OCI-LY7 (cell line): ENCODE measurements around the gene UMAD1. TPM values are rescaled to one million over a fixed set of nuclear protein-coding genes. Genes with fewer than 3 reads are reported as not detected.

ENCODE experiments used
- BruUV-seq: library from RNA; stranded (reverse); fragments of 400-500 nt; replicated peaks from 2 replicates; lab custom pipeline; 2021; lab: Mats Ljungman, UMichigan
- CTCF ChIA-PET: fragments of 300-600 bp; sonication (Branson Sonifier 250); formaldehyde crosslinking; loops from one replicate; lab custom pipeline; 2022; ENCODE audit warnings: antibody characterized with exemption; ENCODE audit not compliant: unreplicated experiment; lab: Charles Lee
- POLR2A ChIA-PET: fragments of 300-600 bp; sonication (Branson Sonifier 250); formaldehyde crosslinking; loops from one replicate; lab custom pipeline; 2022; ENCODE audit warnings: antibody characterized with exemption; lab: Charles Lee
- DNase-seq: peaks from one replicate; pipeline ENCODE4 v3.0.0-alpha.2; 2015; ENCODE audit warnings: low spot score
- H2AFZ ChIP-seq: fragments of 200-600 bp; sonication (generic), shearing (Covaris generic); 2 replicates; pipeline ENCODE4 v1.6.1; 2014; ENCODE audit warnings: mild to moderate bottlenecking, antibody characterized with exemption, low read length, moderate library complexity
- H3K27ac ChIP-seq: fragments of 200-600 bp; sonication (generic); 2 replicates; pipeline ENCODE4 v1.5.1; 2014; ENCODE audit warnings: mixed run types, low read depth, mild to moderate bottlenecking, moderate library complexity, low read length, inconsistent platforms; ENCODE audit not compliant: poor library complexity, severe bottlenecking
- H3K36me3 ChIP-seq: fragments of 200-600 bp; sonication (generic); 2 replicates; pipeline ENCODE4 v1.6.1; 2014; ENCODE audit warnings: mild to moderate bottlenecking, antibody characterized with exemption, low read length, moderate library complexity, mixed read lengths; ENCODE audit not compliant: insufficient read depth
- H3K4me1 ChIP-seq: fragments of 200-600 bp; sonication (generic); 2 replicates; pipeline ENCODE4 v1.5.1; 2014; ENCODE audit warnings: mild to moderate bottlenecking, low read length; ENCODE audit not compliant: insufficient read depth, poor library complexity, severe bottlenecking
- H3K4me2 ChIP-seq: fragments of 200-600 bp; sonication (generic); 2 replicates; pipeline ENCODE4 v1.6.1; 2014; ENCODE audit warnings: mild to moderate bottlenecking, low read length
- H3K4me3 ChIP-seq: fragments of 200-600 bp; sonication (generic); 2 replicates; pipeline ENCODE4 v1.5.1; 2014; ENCODE audit warnings: mild to moderate bottlenecking, low read depth, low read length; ENCODE audit not compliant: poor library complexity, severe bottlenecking
- H3K79me2 ChIP-seq: fragments of 200-600 bp; sonication (generic); 2 replicates; pipeline ENCODE4 v1.6.1; 2016; ENCODE audit warnings: low read depth, mild to moderate bottlenecking, low read length, moderate library complexity, mixed read lengths; ENCODE audit not compliant: insufficient read depth
- H3K9me2 ChIP-seq: fragments of 200-600 bp; sonication (generic); 2 replicates; pipeline ENCODE4 v1.6.1; 2016; ENCODE audit warnings: mild to moderate bottlenecking, low read length, mixed read lengths; ENCODE audit not compliant: insufficient read depth
- H3K9me3 ChIP-seq: fragments of 200-600 bp; sonication (generic); 2 replicates; pipeline ENCODE4 v1.6.1; 2014; ENCODE audit warnings: mild to moderate bottlenecking, mixed run types, low read length, mixed read lengths
- H4K20me1 ChIP-seq: fragments of 200-600 bp; sonication (generic); 2 replicates; pipeline ENCODE4 v1.6.1; 2014; ENCODE audit warnings: mild to moderate bottlenecking, antibody characterized with exemption, low read length, moderate library complexity, mixed read lengths; ENCODE audit not compliant: insufficient read depth
- CTCF ChIP-seq: fragments of 200-600 bp; sonication (generic); conservative IDR thresholded peaks from 2 replicates; pipeline ENCODE4 v1.5.1; 2014; ENCODE audit warnings: mild to moderate bottlenecking, antibody characterized with exemption, low read length, moderate library complexity, mixed read lengths
- EZH2phosphoT487 ChIP-seq: fragments of 200-600 bp; sonication (generic); IDR thresholded peaks from 2 replicates; pipeline ENCODE4 v1.6.1; 2018; ENCODE audit warnings: low read depth, borderline replicate concordance, mild to moderate bottlenecking, mixed run types, antibody characterized with exemption, low read length, moderate library complexity, mixed read lengths
- intact Hi-C: fragments of 100-400 bp; cut with micrococcal nuclease; formaldehyde crosslinking; loops from one replicate; pipeline ENCODE4 v1.10.0; 2022; ENCODE audit not compliant: unreplicated experiment
- total RNA-seq, 2 experiments: library from RNA; depleted of rRNA in 1 of 2; stranded (reverse); fragments of >200 nt in 1 of 2; shearing (Covaris generic) in 1 of 2; gene quantifications; 2 replicates each; pipeline ENCODE4 v1.2.3, GENCODE V29; 2014 to 2022

Gene UMAD1
- total RNA-seq, 2 experiments from 2014 or later: 8.7 to 15.2 TPM

GRCh38 chr7:7772397-7772821 is 131.9 kb downstream of the UMAD1 start:
- H3K9me2 ChIP-seq: no peaks in the 10 kb centered on the region
- H3K4me3 ChIP-seq: peak overlapping the region; percentile 56
- H3K4me2 ChIP-seq: peak overlapping the region; percentile 77
- intact Hi-C loops: loop anchor here (5.0 kb wide), 2 partner anchors 150 to 200 kb away; no protein-coding TSS in a partner anchor
- no TSS peak for BruUV-seq
- H4K20me1 ChIP-seq: no peaks in the 10 kb centered on the region
- H3K27ac ChIP-seq: peak overlapping the region; percentile 35
- peaks cover 29% of the 10 kb centered on the region for H3K4me1 ChIP-seq
- CTCF ChIA-PET: no interaction called here
- DNase-seq: peak; percentile 50
- TF ChIP-seq EZH2phosphoT487: no peak
- TF ChIP-seq CTCF: no peak
- no peaks in the 10 kb centered on the region for H3K36me3 ChIP-seq
- H2AFZ ChIP-seq: peak overlapping the region; percentile 83
- no peaks in the 10 kb centered on the region for H3K79me2 ChIP-seq
- H3K9me3 ChIP-seq: no peaks in the 10 kb centered on the region
- POLR2A ChIA-PET: interaction anchor here (0.7 to 3.7 kb wide), 22 partner anchors 8 to 405 kb away, joined by 3 to 27 read pairs (median 4); partner anchors contain the start of gene UMAD1

GRCh38 chr7:7773334-7774309 is 133.1 kb downstream of the UMAD1 start:
- Histone ChIP-seq H3K27ac (peak overlapping the region; percentile 57), H3K9me2 (no peaks in the 10 kb centered on the region), H3K9me3 (no peaks in the 10 kb centered on the region), H3K4me3 (peak overlapping the region; percentile 56), H3K36me3 (no peaks in the 10 kb centered on the region), H3K4me1 (peaks cover 29% of the 10 kb centered on the region), H3K79me2 (no peaks in the 10 kb centered on the region), H4K20me1 (no peaks in the 10 kb centered on the region), H3K4me2 (peak overlapping the region; percentile 77), H2AFZ (peak overlapping the region; percentile 83; the same call in 1 of the 2 replicates)
- no peak for TF ChIP-seq EZH2phosphoT487
- TF ChIP-seq CTCF: no peak
- ChIA-PET POLR2A (interaction anchor here (0.6 to 3.7 kb wide), 23 partner anchors 9 to 976 kb away, joined by 3 to 27 read pairs (median 4); partner anchors contain the start of gene UMAD1), CTCF (no interaction called here)
- intact Hi-C loops: loop anchor here (5.0 kb wide), 2 partner anchors 149 to 199 kb away; no protein-coding TSS in a partner anchor
- no TSS peak for BruUV-seq
- peak; percentile 70 for DNase-seq
